ENCODE data around the gene OSBPL2. TPM values are rescaled to one million over a fixed set of nuclear protein-coding genes. Genes with fewer than 3 reads are reported as not detected.

OSBPL2 gene
- total and polyA plus RNA-seq, 9 of the 15 experiments (the other 6 are each of a cell fraction or from before 2014, with no cell fraction given) = 2.5 to 25.6 (median 14.1) TPM

- WGBS (ENCODE audit: insufficient coverage, low coverage, missing lambda C conversion rate) = 14% methylated on average over 5 of the region's 6 CpGs
- intact Hi-C loops (cut with micrococcal nuclease) (no loop called here), in situ Hi-C loops (cut with MboI) (no loop called here)
Measured at GRCh38 chr20:62236200-62236599, 2.1 kb upstream of the OSBPL2 start.

GRCh38 chr20:62236766-62237513 lies 1.4 kb upstream of the OSBPL2 start:
- no peak overlapping the region for H3K4me3 ChIP-seq
- no peak overlapping the region for H3K9ac ChIP-seq (ENCODE audit: insufficient read depth in 1 of 2, low read depth in 2 of 2, low read length in 2 of 2)
- peaks cover 10% of the 10 kb centered on the region; the same call in 2 of the 3 replicates for H3K36me3 ChIP-seq (ENCODE audit: control insufficient read depth, insufficient read depth, low read length)
- peaks cover 19% of the 10 kb centered on the region for H4K20me1 ChIP-seq (replicated peaks; ENCODE audit: control insufficient read depth, insufficient read depth, low read length)
- ChIA-PET POLR2A (no interaction called here), CTCF (ENCODE audit: low intra/inter-chr PET ratio) (no interaction called here)
- in situ Hi-C loops (cut with MboI) = no loop called here
- peaks cover 11% of the 10 kb centered on the region for H3K9me1 ChIP-seq (ENCODE audit: control insufficient read depth, insufficient read depth, low read length)
- 0 out of 2 replicates have a peak, but pooled peaks cover 1% of the 10 kb centered on the region for H3K9me3 ChIP-seq (replicated peaks; ENCODE audit: control insufficient read depth, insufficient read depth, low read depth, low read length)
- no peak overlapping the region for H3K27ac ChIP-seq (ENCODE audit: extremely low read depth, low read depth, low read length)
- ATAC-seq = no peak
- intact Hi-C loops (cut with micrococcal nuclease) = no loop called here
- H3K79me2 ChIP-seq (ENCODE audit: control insufficient read depth, insufficient read depth, low read length) = peaks cover 28% of the 10 kb centered on the region
- BruUV-seq (replicated peaks) = no TSS peak
- WGBS (ENCODE audit: insufficient coverage, low coverage, missing lambda C conversion rate) = 39% methylated on average over 19 of the region's 28 CpGs
- H3K4me1 ChIP-seq (replicated peaks in 1 of 2; ENCODE audit: control insufficient read depth in 2 of 2, insufficient read depth in 2 of 2, low read length in 2 of 2) = peaks cover 12 to 60% of the 10 kb centered on the region in 2 experiments; a peak in 4 of 5 replicates
- H3K4me2 ChIP-seq (ENCODE audit: insufficient read depth, low read length) = no peak overlapping the region
- DNase-seq (ENCODE audit: extremely low read depth in 1 of 4, low spot score in 3 of 4) = peak in 2 of 4 experiments; percentile 42 to 47
- no peak for FAIRE-seq
- no peaks in the 10 kb centered on the region for H3K27me3 ChIP-seq (ENCODE audit: control insufficient read depth in 2 of 2, insufficient read depth in 2 of 2, low read length in 2 of 2)
- H2AFZ ChIP-seq (ENCODE audit: low read depth, low read length) = 0 out of 2 replicates have a peak overlapping the region, but pooled peaks have one; percentile 19
- TF ChIP-seq ZNF143 (CRISPR knock-in tag; IDR thresholded peaks at IDR 0.05) (no peak), ZNF324 (CRISPR knock-in tag; IDR thresholded peaks at IDR 0.05) (no peak), EGR1 (conservative IDR thresholded peaks at IDR 0.05) (no peak), MXD1 (CRISPR knock-in tag; IDR thresholded peaks at IDR 0.05; ENCODE audit: borderline replicate concordance, poor library complexity, severe bottlenecking) (no peak), CEBPZ (IDR thresholded peaks at IDR 0.05; ENCODE audit: borderline replicate concordance, low read depth, low read length) (no peak), USF2 (CRISPR knock-in tag; IDR thresholded peaks at IDR 0.05) (peak; percentile 25; the same call in 1 of the 2 replicates), POU5F1 (IDR thresholded peaks at IDR 0.05; ENCODE audit: borderline replicate concordance, low read depth, low read length, partially characterized antibody) (no peak)

More at GRCh38 chr20:62236200-62236599, 2.1 kb upstream of the OSBPL2 start:
- Histone ChIP-seq H3K4me2 (ENCODE audit: insufficient read depth, low read length) (no peak overlapping the region), H3K4me1 (replicated peaks in 1 of 2; ENCODE audit: control insufficient read depth in 2 of 2, insufficient read depth in 2 of 2, low read length in 2 of 2) (peaks cover 12 to 55% of the 10 kb centered on the region in 2 experiments; a peak in 4 of 5 replicates), H3K9me1 (ENCODE audit: control insufficient read depth, insufficient read depth, low read length) (peaks cover 11% of the 10 kb centered on the region), H3K4me3 (no peak overlapping the region), H2AFZ (ENCODE audit: low read depth, low read length) (no peak overlapping the region), H3K27me3 (ENCODE audit: control insufficient read depth in 2 of 2, insufficient read depth in 2 of 2, low read length in 2 of 2) (no peaks in the 10 kb centered on the region), H3K36me3 (ENCODE audit: control insufficient read depth, insufficient read depth, low read length) (peaks cover 7% of the 10 kb centered on the region; the same call in 2 of the 3 replicates), H3K9ac (ENCODE audit: insufficient read depth in 1 of 2, low read depth in 2 of 2, low read length in 2 of 2) (no peak overlapping the region), H4K20me1 (replicated peaks; ENCODE audit: control insufficient read depth, insufficient read depth, low read length) (peaks cover 11% of the 10 kb centered on the region), H3K9me3 (replicated peaks; ENCODE audit: control insufficient read depth, insufficient read depth, low read depth, low read length) (0 out of 2 replicates have a peak, but pooled peaks cover 1% of the 10 kb centered on the region), H3K27ac (ENCODE audit: extremely low read depth, low read depth, low read length) (no peak overlapping the region), H3K79me2 (ENCODE audit: control insufficient read depth, insufficient read depth, low read length) (peaks cover 21% of the 10 kb centered on the region)
- no TSS peak for BruUV-seq (replicated peaks)
- FAIRE-seq = no peak
- no peak for DNase-seq (ENCODE audit: extremely low read depth in 1 of 4, low spot score in 3 of 4)
- POLR2A ChIA-PET = interaction anchor here (1.2 to 1.5 kb wide), 2 partner anchors 11 to 20 kb away, joined by 3 to 4 read pairs; no protein-coding TSS in a partner anchor
- ATAC-seq = no peak
- TF ChIP-seq NFIC (IDR thresholded peaks at IDR 0.05) (peak; percentile 45; the same call in 1 of the 2 replicates), ZNF174 (CRISPR knock-in tag; IDR thresholded peaks at IDR 0.05) (no peak), SPI1 (IDR thresholded peaks at IDR 0.05; ENCODE audit: borderline replicate concordance, low read depth, low read length) (0 out of 2 replicates have a peak, but pooled peaks have one; percentile 15), DMBX1 (CRISPR knock-in tag; IDR thresholded peaks at IDR 0.05; ENCODE audit: borderline replicate concordance) (no peak)
- CTCF ChIA-PET (ENCODE audit: low intra/inter-chr PET ratio) = no interaction called here

All from K562 (cell line).